Measurements from ENCODE around the gene GNA14. TPM values are rescaled to one million over a fixed set of nuclear protein-coding genes. Genes with fewer than 3 reads are reported as not detected.
"Not testable (repeated sequence)": the region's sequence is repeated elsewhere in the genome, so short reads cannot be mapped to it uniquely, and the experiment has no call there.

Gene GNA14
- total RNA-seq, 1 donor from 2014 or later = 1.6 TPM

GRCh38 chr9:77498891-77499290, 149.2 kb downstream of the GNA14 start:
- no peak for DNase-seq (ENCODE audit: low spot score in 2 of 2)
- no peak for FAIRE-seq

GRCh38 chr9:77497322-77498198, 150.6 kb downstream of the GNA14 start:
- DNase-seq (ENCODE audit: low spot score in 2 of 2) = no peak
- no peak for FAIRE-seq

GRCh38 chr9:77495834-77496671, 152.1 kb downstream of the GNA14 start:
- DNase-seq (ENCODE audit: low spot score in 2 of 2) (no peak), FAIRE-seq (no peak)

- FAIRE-seq; DNase-seq (ENCODE audit: low spot score in 2 of 2): not testable (repeated sequence)
Observed at GRCh38 chr9:77490279-77490678, 157.8 kb downstream of the GNA14 start.

- DNase-seq (ENCODE audit: low spot score in 2 of 2); FAIRE-seq: not testable (repeated sequence)
Observed at GRCh38 chr9:77489405-77490163, 158.5 kb downstream of the GNA14 start.

- FAIRE-seq = no peak
Observed at GRCh38 chr9:77488439-77489126, 159.5 kb downstream of the GNA14 start.

GRCh38 chr9:77486968-77487367, 161.2 kb downstream of the GNA14 start:
- DNase-seq (ENCODE audit: low spot score in 2 of 2) (no peak), FAIRE-seq (no peak)

More at GRCh38 chr9:77488439-77489126, 159.5 kb downstream of the GNA14 start:
- DNase-seq (ENCODE audit: low spot score in 2 of 2) = no peak

- DNase-seq (ENCODE audit: low spot score in 2 of 2) (no peak), FAIRE-seq (no peak)
Observed at GRCh38 chr9:77486463-77486862, 161.7 kb downstream of the GNA14 start.

- no peak for DNase-seq (ENCODE audit: low spot score in 2 of 2)
Observed at GRCh38 chr9:77475641-77476473, 172.3 kb downstream of the GNA14 start.

GRCh38 chr9:77474936-77475335, 173.2 kb downstream of the GNA14 start:
- FAIRE-seq = no peak

More at GRCh38 chr9:77475641-77476473, 172.3 kb downstream of the GNA14 start:
- FAIRE-seq = no peak

GRCh38 chr9:77472646-77473045, 175.5 kb downstream of the GNA14 start:
- no peak for FAIRE-seq

More at GRCh38 chr9:77474936-77475335, 173.2 kb downstream of the GNA14 start:
- no peak for DNase-seq (ENCODE audit: low spot score in 2 of 2)

GRCh38 chr9:77471572-77471971, 176.6 kb downstream of the GNA14 start:
- FAIRE-seq = no peak
- DNase-seq (ENCODE audit: low spot score in 2 of 2) = no peak

More at GRCh38 chr9:77472646-77473045, 175.5 kb downstream of the GNA14 start:
- no peak for DNase-seq (ENCODE audit: low spot score in 2 of 2)

GRCh38 chr9:77469515-77470231, 178.4 kb downstream of the GNA14 start:
- DNase-seq (ENCODE audit: low spot score in 2 of 2) (no peak), FAIRE-seq (no peak)

- FAIRE-seq (no peak), DNase-seq (ENCODE audit: low spot score in 2 of 2) (no peak)
Observed at GRCh38 chr9:77464661-77465060, 183.5 kb downstream of the GNA14 start.

GRCh38 chr9:77463151-77463550, 185.0 kb downstream of the GNA14 start:
- no peak for FAIRE-seq

GRCh38 chr9:77462066-77462465, 186.1 kb downstream of the GNA14 start:
- DNase-seq (ENCODE audit: low spot score in 2 of 2) (no peak), FAIRE-seq (no peak)

More at GRCh38 chr9:77463151-77463550, 185.0 kb downstream of the GNA14 start:
- DNase-seq (ENCODE audit: low spot score in 2 of 2) = no peak

GRCh38 chr9:77460938-77461337, 187.2 kb downstream of the GNA14 start:
- no peak for DNase-seq (ENCODE audit: low spot score in 2 of 2)
- FAIRE-seq = no peak

GRCh38 chr9:77457916-77458592, 190.1 kb downstream of the GNA14 start:
- FAIRE-seq = no peak
- peak in 1 of 2 donors; percentile 58 for DNase-seq (ENCODE audit: low spot score in 2 of 2)
